ENCODE measurements around the gene GLTP.

- TF ChIP-seq REST (IDR thresholded peaks at IDR 0.05) (no peak), USF2 (IDR thresholded peaks at IDR 0.05) (no peak), EP300 (IDR thresholded peaks at IDR 0.05) (no peak), CEBPB (IDR thresholded peaks at IDR 0.05) (no peak), GATA3 (IDR thresholded peaks at IDR 0.05; ENCODE audit: borderline replicate concordance) (no peak), CTCF (IDR thresholded peaks at IDR 0.05) (no peak)
Measured at GRCh38 chr12:109808876-109809646, 71.3 kb downstream of the GLTP start.
